Astrocyte of the cerebellum (primary cell): ENCODE data around the gene IPO4.
A peak's percentile ranks its signal among the peaks of the same experiment; 100 is the strongest.

Source experiments
- DNase-seq: peaks from one replicate; pipeline ENCODE4 v3.0.0-alpha.2; 2011; ENCODE audit warnings: low read depth
- H3K4me3 ChIP-seq: 2 replicates; pipeline ENCODE4 v1.5.1; 2011; ENCODE audit warnings: mild to moderate bottlenecking, low read depth, low read length, moderate library complexity
- in situ Hi-C: cut with HindIII; loops from 2 replicates; pipeline ENCODE4 v1.10.0; 2017; ENCODE audit warnings: low sequenced_read_pairs
- TF ChIP-seq, protein P1 (sequence below): IDR thresholded peaks from 2 replicates; pipeline ENCODE4 v1.5.1; 2012; ENCODE audit warnings: low read length, low read depth, moderate library complexity, mild to moderate bottlenecking; ENCODE audit errors: missing control alignments

Gene IPO4

DNA sequence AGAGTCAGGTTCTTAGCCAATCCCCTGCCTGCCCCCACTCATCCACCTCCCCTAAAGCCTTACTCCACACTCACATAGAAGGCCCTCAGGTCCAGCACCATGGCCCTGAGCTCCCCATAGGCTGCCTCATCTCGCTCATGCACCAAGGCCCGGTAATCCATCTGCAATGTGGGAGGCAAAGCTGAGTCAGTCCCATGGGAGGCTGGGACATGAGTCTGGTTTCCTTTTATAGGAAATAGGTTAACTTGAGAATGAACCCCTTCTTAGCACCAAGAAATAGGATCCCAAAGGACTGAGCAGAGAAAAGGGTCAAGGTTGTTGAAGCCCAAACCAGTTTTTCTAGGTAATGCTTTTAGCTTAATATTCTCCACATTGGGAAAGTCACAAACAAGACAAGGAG is 45.1 kb downstream of the IPO4 start:
- TF ChIP-seq, protein P1, sequence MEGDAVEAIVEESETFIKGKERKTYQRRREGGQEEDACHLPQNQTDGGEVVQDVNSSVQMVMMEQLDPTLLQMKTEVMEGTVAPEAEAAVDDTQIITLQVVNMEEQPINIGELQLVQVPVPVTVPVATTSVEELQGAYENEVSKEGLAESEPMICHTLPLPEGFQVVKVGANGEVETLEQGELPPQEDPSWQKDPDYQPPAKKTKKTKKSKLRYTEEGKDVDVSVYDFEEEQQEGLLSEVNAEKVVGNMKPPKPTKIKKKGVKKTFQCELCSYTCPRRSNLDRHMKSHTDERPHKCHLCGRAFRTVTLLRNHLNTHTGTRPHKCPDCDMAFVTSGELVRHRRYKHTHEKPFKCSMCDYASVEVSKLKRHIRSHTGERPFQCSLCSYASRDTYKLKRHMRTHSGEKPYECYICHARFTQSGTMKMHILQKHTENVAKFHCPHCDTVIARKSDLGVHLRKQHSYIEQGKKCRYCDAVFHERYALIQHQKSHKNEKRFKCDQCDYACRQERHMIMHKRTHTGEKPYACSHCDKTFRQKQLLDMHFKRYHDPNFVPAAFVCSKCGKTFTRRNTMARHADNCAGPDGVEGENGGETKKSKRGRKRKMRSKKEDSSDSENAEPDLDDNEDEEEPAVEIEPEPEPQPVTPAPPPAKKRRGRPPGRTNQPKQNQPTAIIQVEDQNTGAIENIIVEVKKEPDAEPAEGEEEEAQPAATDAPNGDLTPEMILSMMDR, result no peak
- no peak overlapping the region for H3K4me3 ChIP-seq
- DNase-seq, result no peak
- in situ Hi-C loops, result no loop called here

DNA sequence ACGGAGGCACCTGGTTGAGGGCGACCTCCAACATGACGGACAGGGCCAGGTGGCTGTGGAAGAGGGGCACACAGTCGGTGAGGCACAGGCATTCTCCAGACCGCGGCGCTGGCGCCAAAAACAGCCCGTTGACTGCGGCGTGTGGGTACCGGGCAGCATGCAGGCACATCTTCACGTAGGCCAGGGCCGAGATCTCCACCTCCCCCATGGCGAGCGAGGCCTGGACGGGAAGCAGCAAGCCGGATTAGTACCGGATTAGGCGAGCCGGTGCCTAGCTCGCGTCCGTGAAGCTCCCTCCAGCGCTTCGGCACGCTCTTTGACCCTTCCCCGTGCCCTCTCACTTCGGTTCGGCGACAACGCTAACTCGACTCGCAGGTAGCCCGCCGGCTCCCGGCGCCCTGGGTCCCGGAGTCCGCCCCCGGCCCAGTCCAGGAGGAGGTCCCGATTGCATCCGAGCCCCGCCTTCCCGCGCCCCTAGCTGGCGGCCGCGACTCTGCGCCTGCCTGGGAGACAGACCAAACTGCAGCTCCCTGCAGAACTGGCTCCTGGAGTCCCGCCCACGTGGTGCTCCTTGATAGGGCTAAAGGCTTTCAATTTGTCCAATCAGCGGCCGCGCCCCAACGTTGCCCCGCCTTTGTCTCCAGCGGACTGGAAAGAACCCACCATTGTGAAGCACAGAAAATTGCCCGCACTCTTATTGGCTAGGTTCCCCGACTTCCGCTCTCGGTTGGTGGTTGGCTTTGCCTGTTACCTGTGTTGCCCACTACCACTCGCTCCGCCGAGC is 47.3 kb downstream of the IPO4 start, which contains the start of gene EMC9:
TSS of gene EMC9 (minus strand) at position 495 of the 784 bp plus-strand sequence. CDS start at position 208, 287 bp downstream.
- peak; percentile 99 for DNase-seq
- in situ Hi-C loops, result no loop called here
- H3K4me3 ChIP-seq, result peak within 1 kb of the TSS; percentile 75
- TF ChIP-seq, protein P1, result peak; percentile 47

DNA sequence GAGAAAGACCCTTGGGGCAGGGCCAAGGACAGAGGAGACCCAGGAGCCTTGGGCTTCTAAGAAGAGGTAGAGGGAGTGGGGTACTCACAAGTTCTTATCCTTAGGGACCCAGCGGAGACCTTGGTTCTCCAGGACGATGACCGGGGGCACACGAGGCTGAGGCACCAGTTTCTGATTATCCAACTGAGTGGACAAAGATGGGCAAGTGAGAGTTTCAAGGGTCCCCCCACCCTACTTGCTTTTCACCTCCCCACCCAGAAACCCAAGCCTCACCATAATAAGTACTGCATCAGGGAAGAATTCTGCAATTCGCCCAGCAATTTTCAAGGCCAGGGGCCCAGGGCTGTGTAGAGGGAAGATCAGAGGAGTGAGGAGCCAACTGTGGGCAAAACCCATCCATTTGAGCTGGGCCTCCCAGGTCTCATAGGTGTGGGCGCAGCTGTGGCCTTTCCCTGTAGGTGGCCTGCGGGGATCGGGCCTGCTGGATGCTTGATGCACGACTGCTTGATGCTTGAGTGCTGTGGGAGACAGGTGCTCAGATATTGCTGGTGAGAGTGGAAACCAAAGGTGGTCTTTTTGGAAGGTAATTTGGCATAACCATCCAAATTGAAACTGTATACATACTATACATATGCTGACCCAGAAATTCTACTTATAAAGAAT is 49.2 kb downstream of the IPO4 start:
- TF ChIP-seq, protein P1, result no peak
- in situ Hi-C loops, result no loop called here
- no peak for DNase-seq
- no peak overlapping the region for H3K4me3 ChIP-seq

DNA sequence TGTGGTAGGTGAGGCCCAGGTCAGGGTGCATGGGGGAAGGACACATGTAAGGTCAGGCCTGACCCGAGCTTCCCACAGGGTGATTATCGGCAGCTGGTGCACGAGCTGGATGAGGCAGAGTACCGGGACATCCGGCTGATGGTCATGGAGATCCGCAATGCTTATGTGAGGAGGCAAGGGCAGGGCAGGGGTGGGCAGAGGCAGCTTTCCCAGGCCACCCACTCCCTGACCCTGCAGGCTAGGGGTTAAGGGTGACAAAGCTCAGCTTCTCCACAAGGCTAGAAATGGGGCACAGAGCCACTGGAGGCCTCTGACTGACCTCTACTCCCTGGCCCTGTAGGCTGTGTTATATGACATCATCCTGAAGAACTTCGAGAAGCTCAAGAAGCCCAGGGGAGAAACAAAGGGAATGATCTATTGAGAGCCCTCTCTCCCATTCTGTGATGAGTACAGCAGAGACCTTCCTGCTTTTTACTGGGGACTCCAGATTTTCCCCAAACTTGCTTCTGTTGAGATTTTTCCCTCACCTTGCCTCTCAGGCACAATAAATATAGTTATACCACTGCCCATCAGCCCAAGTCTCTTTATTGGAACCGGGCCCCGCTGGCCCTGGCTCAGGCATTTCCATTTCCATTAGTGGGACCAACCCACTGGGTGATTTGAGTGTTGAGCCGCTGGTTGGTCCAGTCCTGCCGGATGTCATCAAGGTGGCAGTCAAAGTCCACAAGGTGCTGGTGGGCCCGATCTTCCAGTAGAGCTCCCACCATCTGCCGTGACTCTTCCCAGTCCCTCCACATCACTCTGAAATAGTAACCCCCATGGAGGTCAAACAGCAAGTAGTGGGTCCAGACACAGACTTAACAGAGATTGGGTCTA is 50.0 kb downstream of the IPO4 start:
- no peak overlapping the region for H3K4me3 ChIP-seq
- no peak for DNase-seq
- TF ChIP-seq, protein P1, result no peak
- in situ Hi-C loops, result no loop called here

DNA sequence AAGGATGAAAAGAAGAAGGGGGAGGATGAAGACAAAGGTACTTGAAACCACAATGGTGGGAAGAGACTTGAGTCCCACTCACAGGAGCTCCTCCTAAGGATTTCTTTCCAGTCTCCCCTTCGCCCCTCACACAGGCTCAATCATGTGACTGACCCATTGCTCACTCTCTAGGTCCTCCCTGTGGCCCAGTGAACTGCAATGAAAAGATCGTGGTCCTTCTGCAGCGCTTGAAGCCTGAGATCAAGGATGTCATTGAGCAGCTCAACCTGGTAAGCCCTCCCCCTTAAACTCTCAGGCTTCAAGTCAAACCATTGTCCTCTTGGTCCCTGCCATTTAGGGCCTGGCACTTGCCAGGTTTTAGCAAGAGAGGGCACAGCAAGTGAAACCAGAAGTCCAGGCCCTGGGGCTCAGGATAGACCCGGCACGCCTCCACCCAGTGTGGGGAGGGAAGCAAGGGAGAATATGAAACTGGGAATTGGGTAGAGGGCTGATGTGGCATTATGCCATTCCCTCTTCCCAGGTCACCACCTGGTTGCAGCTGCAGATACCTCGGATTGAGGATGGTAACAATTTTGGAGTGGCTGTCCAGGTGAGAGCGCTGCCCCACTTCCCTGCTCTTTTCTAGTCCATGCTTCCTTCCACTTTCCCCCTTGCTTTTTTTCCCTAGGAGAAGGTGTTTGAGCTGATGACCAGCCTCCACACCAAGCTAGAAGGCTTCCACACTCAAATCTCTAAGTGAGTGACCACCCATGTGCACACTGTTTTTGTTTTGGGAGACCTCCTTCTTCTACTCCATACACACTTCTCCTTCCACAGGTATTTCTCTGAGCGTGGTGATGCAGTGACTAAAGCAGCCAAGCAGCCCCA is 50.9 kb downstream of the IPO4 start:
- no peak for DNase-seq
- TF ChIP-seq, protein P1, result no peak
- no peak overlapping the region for H3K4me3 ChIP-seq
- in situ Hi-C loops, result no loop called here
